ENCODE results near the gene CHPT1. TPM values are rescaled to one million over a fixed set of nuclear protein-coding genes. Genes with fewer than 3 reads are reported as not detected.

CHPT1 gene
- total RNA-seq, 1 donor from 2014 or later = 12.7 TPM

DNA sequence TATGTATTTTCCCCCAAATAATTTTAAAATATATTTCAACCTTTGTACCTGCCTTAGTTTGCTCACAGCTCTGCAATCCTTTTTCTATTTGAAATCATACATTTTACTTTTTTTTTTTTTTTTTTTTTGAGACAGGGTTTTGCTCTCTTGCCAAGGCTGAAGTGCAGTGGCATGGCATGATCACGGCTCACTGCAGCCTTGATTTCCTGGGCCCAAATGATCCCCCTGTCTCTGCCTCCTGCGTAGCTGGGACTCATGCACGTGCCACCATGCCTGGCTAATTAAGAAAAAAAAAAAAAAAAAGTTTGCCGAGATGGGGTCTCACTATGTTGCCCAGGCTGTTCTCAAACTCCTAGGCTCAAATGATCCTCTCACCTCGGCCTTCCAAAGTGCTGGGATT, 43.1 kb downstream of the CHPT1 start:
- no peak overlapping the region for H3K27ac Mint-ChIP-seq
- no peaks in the 10 kb centered on the region for H3K4me1 Mint-ChIP-seq
- H3K36me3 Mint-ChIP-seq = peaks cover 7% of the 10 kb centered on the region
- H3K4me3 Mint-ChIP-seq = no peak overlapping the region
- H3K4me2 ChIP-seq = no peak overlapping the region
- no peaks in the 10 kb centered on the region for H3F3A ChIP-seq (ENCODE audit: low read depth)
- no peaks in the 10 kb centered on the region for H3K79me2 ChIP-seq (ENCODE audit: low read depth)
- no peaks in the 10 kb centered on the region for H3K9me3 Mint-ChIP-seq
- no peak overlapping the region for H2AFZ ChIP-seq (replicated peaks)
- H3K27me3 ChIP-seq = no peaks in the 10 kb centered on the region
- H3K9me3 ChIP-seq (ENCODE audit: low read depth) = no peaks in the 10 kb centered on the region
- no peaks in the 10 kb centered on the region for H3K36me3 ChIP-seq
- H3K27me3 Mint-ChIP-seq (ENCODE audit: insufficient read depth, low read depth) = no peaks in the 10 kb centered on the region
- no peak for DNase-seq (ENCODE audit: low spot score)
- no peak overlapping the region for H3K4me3 ChIP-seq
- no peak overlapping the region for H3K9ac ChIP-seq
- H3K27ac ChIP-seq = no peak overlapping the region
- TF ChIP-seq CTCF (IDR thresholded peaks at IDR 0.05) (no peak), EZH2 (IDR thresholded peaks at IDR 0.05) (no peak), EZH2phosphoT487 (IDR thresholded peaks at IDR 0.05) (no peak)
- H4K20me1 ChIP-seq (ENCODE audit: low read depth) = no peaks in the 10 kb centered on the region
- no peaks in the 10 kb centered on the region for H3K4me1 ChIP-seq

DNA sequence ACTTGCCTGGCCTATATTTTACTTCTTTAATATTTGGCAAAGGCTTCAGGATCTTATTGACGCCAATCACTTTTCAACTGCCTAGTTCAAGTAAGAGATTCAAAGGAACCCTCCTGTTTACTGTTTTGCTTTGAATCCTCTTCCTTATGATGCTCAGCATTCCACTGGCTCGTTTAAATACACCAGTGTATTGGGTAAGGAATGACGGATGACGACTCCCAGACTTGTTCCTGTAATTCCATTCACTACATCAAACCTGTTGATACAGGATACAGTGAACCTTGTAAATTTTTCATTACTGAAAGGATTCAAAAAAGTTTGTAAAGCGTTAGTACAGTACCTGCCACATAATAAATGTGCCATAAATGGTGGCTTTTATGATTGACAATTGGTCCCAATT, 43.5 kb downstream of the CHPT1 start:
- H3K27ac Mint-ChIP-seq = no peak overlapping the region
- peaks cover 7% of the 10 kb centered on the region for H3K36me3 Mint-ChIP-seq
- DNase-seq (ENCODE audit: low spot score) = no peak

GRCh38 chr12:101743242-101743641, 45.8 kb downstream of the CHPT1 start:
- Histone ChIP-seq H3K36me3 (no peaks in the 10 kb centered on the region), H3K4me1 (no peaks in the 10 kb centered on the region), H3K9ac (no peak overlapping the region), H3K4me3 (no peak overlapping the region), H4K20me1 (ENCODE audit: low read depth) (no peaks in the 10 kb centered on the region), H3K79me2 (ENCODE audit: low read depth) (no peaks in the 10 kb centered on the region), H2AFZ (replicated peaks) (no peak overlapping the region), H3F3A (ENCODE audit: low read depth) (no peaks in the 10 kb centered on the region), H3K27ac (no peak overlapping the region), H3K4me2 (no peak overlapping the region), H3K9me3 (ENCODE audit: low read depth) (no peaks in the 10 kb centered on the region), H3K27me3 (no peaks in the 10 kb centered on the region)
- H3K4me1 Mint-ChIP-seq = no peaks in the 10 kb centered on the region
- no peak for TF ChIP-seq CTCF (IDR thresholded peaks at IDR 0.05)
- TF ChIP-seq EZH2phosphoT487 (IDR thresholded peaks at IDR 0.05) = no peak
- no peak for TF ChIP-seq EZH2 (IDR thresholded peaks at IDR 0.05)
- H3K36me3 Mint-ChIP-seq = peaks cover 4% of the 10 kb centered on the region
- no peaks in the 10 kb centered on the region for H3K9me3 Mint-ChIP-seq
- no peak overlapping the region for H3K4me3 Mint-ChIP-seq
- H3K27ac Mint-ChIP-seq = no peak overlapping the region
- H3K27me3 Mint-ChIP-seq (ENCODE audit: insufficient read depth, low read depth) = no peaks in the 10 kb centered on the region
- no peak for DNase-seq (ENCODE audit: low spot score)

More for the DNA sequence above, 43.5 kb downstream of the CHPT1 start:
- Histone ChIP-seq H3K4me3 (no peak overlapping the region), H3K79me2 (ENCODE audit: low read depth) (no peaks in the 10 kb centered on the region), H3K9me3 (ENCODE audit: low read depth) (no peaks in the 10 kb centered on the region), H2AFZ (replicated peaks) (no peak overlapping the region), H3K27ac (no peak overlapping the region), H3K36me3 (no peaks in the 10 kb centered on the region), H3F3A (ENCODE audit: low read depth) (no peaks in the 10 kb centered on the region), H3K4me1 (no peaks in the 10 kb centered on the region), H3K9ac (no peak overlapping the region), H3K27me3 (no peaks in the 10 kb centered on the region), H3K4me2 (no peak overlapping the region), H4K20me1 (ENCODE audit: low read depth) (no peaks in the 10 kb centered on the region)
- Mint-ChIP-seq H3K4me3 (no peak overlapping the region), H3K9me3 (no peaks in the 10 kb centered on the region), H3K27me3 (ENCODE audit: insufficient read depth, low read depth) (no peaks in the 10 kb centered on the region), H3K4me1 (no peaks in the 10 kb centered on the region)
- TF ChIP-seq EZH2phosphoT487 (IDR thresholded peaks at IDR 0.05) = no peak
- TF ChIP-seq EZH2 (IDR thresholded peaks at IDR 0.05) = no peak
- no peak for TF ChIP-seq CTCF (IDR thresholded peaks at IDR 0.05)
